HG02852 (cell line): ENCODE data around the gene CCN2.
"Not testable (repeated sequence)": the region's sequence is repeated elsewhere in the genome, so short reads cannot be mapped to it uniquely, and the experiment has no call there.

Experiments used
- ATAC-seq: cut with Tn5 transposase; IDR thresholded peaks from one replicate; pipeline ENCODE4 v1.9.1; 2021; ENCODE audit warnings: mild to moderate bottlenecking, moderate library complexity; ENCODE audit not compliant: unreplicated experiment

The CCN2 gene

DNA sequence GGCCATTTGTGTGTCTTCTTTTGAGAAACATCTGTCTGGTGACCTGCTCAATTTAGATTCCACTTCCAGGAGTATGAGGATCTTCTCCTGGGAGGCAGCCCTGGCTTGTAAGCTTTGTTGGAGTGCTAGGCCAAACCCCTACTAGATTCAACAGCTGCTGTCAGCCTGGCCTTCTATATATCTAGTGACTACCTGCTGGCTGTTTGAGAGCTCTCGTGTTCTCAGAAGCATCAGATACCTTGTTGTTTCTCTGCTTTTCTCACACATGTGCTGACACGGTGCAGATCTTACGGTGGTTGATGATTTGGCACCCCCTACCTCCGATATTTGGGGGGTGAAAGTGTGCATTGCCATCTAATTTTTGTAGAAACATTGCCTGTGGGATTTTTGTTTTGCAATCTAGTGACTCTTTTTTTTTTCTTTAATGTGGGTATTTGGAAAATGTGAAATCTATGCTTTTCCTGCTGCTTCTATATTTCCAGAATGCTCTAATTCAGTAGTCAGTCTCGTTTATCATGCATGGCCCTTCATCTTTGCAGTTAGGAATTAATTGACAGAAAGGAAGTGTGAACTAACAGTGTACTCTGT, 4.7 kb downstream of the CCN2 start:
- ATAC-seq = no peak

DNA sequence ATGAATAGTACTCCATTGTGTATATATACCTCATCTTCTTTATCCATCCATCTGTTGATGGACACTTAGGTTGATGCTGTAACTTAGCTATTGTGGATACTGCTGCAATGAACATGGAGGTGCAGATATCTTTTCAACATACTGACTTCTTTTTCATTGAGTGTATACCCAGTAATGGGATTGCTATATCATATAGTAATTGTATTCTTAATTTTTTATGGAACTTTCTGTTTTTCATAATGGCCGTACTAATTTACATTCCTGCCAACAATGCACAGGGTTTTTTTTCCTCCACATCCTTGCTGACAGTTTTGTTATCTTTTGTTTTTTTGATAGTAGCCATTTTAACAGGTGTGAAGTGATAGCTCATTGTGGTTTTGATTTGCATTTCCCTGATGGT, 5.2 kb downstream of the CCN2 start:
- ATAC-seq = no peak

DNA sequence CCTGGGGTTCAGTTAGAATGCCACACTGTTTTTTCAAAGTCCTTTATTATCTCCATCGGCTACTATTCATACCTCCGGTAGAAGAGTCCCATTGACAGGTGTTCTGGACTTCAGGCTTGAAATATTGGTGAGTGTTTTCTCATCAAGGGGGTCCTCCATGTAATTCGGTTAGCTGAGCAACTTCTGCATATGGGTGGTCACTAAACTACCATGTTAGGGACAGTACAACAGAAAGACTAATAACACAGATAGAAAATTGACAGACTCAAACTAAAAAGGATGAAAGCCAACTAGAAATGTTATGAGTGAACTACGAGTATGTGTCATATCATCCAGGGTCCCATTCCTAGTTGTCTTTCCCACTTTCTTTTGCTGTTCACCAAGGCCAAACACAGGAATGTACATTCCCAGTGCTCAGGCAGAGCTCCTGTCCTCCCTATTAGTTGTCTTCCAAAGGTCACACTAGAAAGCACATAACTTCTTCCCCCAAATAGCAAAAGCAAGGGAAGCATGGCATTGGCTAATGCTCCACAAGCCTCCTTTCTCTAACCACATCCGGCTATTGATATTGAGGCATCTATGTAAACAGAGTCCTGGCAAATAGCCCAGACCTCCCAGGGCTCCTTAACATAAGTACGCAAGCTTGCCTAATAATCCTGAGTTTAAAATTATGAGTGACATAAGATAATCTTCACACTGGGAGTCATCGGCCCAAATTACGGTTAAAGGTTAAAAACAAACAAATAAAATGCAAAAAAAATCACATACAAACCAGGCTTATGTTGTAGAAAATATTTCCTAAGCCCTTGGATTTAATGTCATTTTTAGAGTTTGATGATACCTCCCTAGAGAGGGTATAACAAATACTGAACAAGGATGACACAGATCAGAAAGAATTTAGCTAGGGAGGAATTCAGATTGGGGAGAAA, 13.2 kb downstream of the CCN2 start:
- ATAC-seq = no peak

DNA sequence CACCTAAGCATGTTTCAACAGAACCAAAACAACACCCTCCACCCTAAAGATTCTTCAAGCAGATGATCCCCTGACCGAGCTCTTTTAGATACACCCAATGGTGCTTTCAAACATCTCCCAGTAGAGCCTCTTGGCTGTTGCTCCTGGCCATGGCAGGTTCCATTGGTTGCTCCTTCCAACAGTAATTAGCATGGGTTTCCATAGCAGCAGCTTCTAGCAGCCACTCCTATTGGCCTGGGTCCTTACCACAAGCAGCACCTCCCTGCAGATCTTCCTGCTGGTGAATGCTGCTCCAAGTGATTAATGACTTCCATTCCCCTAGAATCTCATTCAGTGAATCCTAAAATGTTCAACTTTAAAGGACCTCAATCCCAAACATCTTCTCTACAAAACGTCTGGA, 13.9 kb downstream of the CCN2 start:
- no peak for ATAC-seq

DNA sequence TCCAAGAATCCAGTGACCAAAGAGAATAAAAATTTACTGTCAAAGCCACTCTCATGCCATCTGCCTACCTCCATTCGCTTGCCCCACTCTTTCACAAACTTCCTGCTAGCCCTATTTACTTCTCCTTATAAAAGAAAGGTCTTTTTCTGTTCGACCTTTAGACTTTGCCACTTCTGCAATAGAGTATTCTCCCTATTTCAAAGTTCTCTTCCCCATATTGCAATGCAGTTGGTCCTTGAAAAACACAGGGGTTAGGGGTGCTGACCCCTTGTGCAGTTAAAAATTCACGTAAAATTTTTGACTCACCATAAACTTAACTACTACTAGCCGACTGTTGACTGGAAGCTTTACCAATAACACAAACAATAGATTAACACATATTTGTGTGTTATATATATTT, 15.0 kb downstream of the CCN2 start:
- no peak for ATAC-seq

DNA sequence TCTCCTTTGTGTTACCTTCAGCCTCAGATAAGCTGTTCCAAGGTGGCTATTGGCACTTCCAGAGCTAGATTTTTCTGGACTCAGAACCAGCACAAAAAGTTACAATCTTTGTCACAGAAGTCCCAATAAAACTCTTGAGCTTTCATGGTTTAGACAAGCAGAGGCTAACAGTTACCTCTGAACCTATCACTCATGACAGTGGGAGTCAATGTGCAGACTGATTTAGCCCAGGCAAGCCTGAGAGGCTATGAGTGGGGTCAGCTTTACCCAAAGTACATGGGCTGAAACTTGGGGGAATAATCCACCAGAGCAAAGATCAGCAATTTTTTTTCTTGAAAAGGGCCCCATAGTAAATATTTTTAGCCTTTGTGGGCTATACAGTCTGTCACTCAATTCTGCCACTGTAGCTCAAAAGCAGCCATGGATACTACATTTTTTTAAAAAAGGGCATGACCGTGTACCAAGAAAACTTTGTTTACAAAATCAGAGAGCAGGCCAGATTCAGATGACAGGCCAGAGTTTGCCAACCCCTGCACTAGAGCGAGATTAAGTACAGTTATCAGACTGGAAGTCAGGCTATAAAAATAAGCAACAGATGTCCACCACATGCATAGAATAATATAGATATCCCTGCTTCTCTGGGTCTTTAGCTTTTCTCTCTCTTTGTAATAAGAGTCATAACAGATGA, 20.0 kb downstream of the CCN2 start:
- ATAC-seq = no peak

DNA sequence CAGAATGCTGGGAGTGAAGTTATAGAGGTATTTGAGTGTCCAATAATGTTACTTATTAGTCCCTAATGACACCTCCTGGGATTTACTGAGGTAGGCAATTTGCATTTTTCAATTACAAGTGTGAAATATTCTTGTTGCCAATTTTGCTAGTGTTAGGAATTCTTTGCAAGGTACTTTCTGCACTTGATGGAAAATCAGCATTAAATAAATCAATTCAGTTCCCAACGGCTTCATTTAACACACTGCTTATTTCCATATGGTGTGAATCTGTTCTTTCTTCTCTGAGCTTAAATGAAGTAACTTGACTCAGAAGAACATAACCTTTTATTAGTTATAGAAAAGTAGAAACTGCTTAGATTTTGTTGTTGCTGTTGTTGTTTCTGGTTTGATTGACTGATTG, 21.2 kb downstream of the CCN2 start:
- no peak for ATAC-seq

DNA sequence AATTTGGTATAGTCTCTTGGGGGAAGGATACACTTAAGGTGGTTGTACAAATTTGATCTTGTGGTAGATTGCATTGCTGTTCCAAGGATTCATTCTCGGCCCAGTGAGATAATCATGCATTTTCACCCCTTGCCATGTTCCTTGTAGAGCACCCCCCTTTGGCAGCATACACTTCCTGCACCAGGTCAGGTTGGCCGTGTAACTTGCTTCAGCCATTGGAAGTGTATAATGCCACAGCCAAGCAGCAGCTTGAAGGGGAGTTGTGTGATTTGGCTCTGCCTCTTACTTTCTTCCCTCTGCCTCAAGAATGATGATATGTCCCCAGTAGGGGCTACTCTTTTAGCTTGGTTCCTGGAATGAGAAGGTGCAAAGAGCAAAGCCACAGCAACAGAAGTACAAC, 21.9 kb downstream of the CCN2 start:
- no peak for ATAC-seq

DNA sequence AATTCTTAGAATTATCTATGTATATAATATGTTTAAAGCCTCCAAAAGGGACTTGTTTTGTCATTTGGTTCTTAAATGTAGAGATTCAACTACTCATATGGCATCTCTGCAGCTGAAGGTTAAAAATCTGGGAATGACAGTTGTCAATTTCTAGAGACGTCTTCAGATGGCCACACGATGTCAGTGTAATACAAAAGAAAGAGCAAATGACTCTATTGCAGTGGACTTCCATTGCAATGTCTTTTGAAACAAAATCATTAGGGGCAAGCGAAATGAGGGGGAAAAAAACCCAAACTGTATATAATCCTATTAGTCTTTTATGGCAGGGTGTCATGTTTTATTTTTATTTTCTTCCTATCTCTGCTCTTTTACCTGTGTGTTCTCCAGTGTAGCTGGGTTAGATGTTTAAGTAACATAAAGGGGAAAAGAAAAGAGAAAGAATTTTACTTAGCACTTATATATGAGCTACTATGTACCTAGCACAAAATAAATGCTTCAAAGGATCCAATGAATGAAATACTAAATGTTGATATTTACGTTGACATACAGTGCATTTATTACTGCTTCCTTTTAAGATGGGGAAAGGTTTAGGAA, 26.2 kb downstream of the CCN2 start:
- ATAC-seq = no peak

DNA sequence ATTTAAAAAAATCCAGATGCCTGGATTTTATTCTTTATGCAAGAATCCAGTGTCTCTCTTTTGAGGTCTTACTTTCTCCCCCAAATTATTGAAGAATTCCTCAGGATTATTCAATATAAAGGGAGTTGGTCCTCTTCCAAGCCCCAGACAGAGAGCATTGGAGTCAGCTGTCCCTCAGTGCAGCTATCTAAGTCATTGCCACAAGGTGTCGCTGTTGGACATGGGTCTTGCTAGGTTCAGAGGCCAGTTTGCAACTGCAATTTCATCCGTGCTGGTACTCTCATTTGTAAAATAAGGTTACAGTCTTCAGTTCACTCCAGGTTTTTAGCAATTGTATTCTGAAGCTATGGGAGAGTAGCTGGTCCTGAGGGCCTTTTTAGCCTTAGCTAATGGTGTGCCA, 27.8 kb downstream of the CCN2 start:
- peak; percentile 65 for ATAC-seq

DNA sequence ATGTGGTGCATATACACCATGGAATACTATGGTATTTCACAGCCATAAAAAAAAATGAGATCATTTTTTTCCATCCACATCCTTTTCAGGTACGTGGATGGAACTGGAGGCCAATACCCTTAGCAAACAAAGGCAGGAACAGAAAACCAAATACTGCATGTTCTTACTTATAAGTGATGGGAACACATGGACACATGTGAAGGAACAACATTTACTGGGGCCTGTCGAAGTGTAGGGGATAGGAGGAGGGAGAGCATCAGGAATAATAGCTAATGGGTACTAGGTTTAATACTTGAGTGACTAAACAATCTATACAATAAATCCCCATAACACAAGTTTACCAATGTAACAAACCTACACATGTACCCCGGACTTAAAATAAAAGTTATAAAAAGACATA, 30.5 kb downstream of the CCN2 start:
- no peak for ATAC-seq

DNA sequence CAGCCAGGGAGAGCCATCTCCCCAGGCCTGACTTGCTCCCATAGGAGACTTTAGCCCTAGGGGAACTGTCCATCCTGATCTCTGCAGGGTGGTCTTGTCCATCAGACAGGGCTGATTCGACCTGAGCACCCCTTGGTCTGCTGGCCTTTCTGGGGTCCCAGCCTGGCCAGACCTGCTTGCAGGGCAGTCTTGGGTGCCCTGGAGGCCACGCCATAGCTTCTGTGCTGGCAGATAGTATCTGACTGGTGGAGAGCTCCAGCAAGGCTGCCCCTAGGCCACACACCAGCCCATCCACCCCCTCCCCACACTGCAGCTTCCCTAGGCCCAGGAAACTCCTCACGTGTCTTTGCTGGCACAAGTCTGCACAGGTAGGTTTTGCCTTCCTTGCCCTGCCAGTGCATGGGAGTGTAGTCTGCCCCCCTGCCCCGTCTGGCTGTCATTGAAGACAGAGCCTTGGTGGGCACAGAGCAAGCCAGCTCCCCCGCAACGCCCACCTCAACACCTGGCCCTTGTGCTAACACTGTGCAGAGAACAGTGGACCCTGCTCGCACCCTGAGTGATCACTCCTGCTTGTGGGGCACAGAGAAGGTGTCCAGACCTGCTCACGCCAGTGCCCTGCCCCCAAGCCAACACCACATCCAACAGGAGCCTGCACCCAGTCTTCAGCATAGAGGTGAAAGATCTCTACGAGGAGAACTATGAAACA, 32.4 kb downstream of the CCN2 start:
- no peak for ATAC-seq

DNA sequence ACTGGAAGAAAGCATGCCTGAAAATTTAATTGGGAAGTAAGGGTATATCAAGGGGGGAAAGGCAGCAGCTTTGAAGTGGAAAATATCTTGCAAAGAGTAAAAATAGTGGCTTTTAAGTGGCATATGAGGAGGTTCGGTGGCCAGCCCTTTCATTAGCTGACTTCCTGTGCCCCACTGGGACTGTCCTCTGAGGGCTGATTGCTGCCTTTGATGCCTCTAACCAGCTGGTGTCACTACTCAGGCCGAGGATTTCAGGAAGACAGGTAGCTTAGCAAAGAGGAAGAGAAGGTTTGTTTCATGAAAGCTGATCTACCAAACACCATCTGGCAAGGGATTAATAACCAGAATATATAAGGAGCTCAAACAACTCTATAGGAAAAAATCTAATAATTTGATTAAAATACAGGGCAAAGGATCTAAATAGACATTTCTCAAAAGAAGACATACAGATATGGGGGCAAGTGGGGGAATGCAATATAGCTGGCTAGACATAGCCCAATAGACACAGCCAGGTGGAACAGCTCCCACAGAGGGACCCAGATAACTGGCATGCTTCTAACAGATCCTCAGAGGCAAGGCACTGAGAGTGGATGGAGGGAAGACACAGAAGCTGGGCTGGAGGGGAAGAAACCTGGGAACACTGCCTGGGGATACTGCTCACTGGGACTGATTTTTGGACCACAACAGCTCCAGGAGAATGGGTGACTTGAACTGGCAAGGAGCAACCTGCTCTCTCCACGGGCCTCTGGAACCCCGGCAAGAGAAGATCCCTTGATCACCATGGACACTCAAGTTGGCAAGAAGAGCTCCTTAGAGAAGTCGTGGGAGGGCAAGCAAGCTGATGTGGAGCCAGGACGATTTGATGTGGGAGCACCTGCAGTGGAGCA, 33.2 kb downstream of the CCN2 start:
- ATAC-seq = no peak

DNA sequence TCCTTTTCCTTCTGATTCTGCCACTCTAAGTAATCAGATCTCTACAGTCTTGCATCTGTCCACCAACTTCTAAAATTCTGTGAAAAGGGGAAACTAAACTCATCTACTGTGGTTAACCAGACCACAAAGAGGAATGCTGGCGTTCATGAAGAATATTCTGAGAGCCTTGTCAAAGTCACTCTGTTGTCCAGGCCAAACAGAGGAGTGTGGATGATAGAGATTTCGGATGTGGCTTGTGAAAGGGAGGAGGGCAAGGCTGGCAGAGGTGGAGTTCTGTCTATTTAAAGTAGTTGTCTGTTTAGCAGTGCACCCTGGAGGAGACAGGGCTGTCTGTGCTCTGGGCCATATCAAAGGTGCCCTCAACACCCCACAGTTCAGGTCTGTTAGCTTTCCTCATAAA, 33.9 kb downstream of the CCN2 start:
- ATAC-seq = no peak

DNA sequence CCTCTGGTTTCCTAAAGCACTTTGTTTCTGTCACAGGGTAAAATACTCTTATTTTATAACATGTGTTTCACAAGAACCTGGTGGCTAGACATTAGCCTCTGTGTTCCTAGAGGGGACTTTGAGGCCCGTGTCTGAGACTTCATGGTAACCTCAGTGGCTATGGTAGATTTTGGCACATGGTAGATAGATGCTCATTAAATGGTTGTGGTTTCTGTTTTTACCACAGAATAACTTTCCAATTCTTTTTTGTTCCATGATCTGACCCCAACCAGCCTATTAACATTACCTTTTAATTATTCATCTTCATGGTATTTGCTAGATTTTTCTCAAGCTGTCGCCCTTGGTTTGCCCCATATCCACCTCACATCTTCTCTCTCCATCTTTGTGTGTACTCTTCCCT, 34.3 kb downstream of the CCN2 start:
- ATAC-seq = no peak

DNA sequence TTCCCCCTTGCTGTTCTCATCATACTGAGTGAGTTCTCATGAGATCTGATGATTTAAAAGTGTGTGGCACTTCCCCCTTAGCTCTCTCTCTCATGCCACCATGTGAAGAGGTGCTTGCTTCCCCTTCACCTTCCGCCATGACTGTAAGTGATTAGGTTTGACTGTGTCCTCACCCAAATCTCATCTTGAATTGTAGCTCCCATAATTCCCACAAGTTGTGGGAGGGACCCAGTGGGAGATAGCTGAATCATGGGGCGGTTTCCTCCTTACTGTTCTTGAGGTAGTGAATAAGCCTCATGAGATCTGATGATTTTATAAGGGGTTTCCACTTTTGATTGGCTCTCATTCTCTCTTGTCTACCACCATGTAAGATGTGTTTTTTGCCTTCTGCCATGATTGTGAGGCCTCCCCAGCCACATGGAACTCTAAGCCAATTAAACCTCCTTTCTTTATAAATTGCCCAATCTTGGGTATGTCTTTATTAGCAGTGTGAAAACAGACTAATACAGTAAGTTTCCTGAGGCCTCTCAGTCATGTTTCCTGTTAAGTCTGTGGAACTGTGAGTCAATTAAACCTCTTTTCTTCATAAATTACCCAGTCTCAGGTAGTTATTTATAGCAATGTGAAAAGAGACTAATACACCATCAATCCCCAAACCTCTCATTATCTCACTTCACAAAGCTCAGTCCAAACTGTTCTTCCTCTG, 34.9 kb downstream of the CCN2 start:
- not testable (repeated sequence) for ATAC-seq

DNA sequence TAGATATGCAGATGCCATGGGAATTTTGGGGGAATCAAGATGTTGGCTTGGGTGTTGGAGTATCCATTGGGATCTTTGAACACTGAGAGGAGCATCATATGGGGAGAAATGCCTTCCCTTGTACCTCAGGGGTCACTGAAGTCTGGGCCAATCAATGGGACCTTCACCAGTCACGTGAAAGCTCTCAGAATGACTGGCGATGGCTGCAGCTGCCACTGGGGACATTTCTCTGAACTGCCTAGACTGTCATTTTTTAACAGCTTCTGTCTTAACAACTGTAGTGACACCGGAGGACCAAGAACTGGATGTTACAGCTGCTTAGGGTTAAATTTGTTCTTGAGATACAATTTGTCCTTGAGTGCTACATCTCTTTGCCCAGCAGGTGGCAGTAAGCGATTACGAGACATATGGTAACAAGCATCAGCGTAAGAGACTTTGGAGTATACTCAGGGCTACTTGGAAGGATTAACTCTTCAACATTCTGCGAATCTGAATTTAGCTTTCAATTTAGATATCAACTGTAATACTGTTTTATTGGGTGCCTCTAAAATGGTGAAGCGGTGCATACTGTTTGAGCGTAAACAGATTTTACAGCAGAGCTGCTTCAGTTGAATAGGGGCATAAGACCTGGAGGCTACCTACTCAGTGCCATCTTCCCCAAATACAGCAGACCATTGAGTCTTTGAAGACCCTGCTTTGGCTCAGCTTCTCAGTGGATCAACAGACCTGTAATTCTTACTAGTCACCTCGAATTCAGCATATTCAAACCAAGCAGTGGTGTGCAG, 36.0 kb downstream of the CCN2 start:
- ATAC-seq = peak; percentile 82

DNA sequence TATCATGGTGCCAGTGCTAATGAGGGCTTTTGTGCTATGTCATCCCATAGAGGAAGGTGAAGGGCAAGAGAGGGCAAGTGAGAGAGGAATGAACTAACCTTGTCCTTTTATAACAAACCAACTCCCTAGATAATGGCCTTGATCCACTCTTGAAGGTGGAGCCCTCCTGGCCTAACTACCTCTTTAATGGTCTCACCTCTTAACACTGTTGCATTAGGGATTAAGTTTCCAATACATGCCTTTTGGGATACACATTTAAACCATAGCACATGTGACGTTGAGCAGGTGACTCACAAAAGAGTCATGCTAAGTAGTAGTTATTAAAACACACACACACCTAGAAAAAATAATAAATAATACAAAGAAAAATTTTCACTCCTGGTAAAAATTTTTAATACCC, 36.9 kb downstream of the CCN2 start:
- ATAC-seq = no peak

DNA sequence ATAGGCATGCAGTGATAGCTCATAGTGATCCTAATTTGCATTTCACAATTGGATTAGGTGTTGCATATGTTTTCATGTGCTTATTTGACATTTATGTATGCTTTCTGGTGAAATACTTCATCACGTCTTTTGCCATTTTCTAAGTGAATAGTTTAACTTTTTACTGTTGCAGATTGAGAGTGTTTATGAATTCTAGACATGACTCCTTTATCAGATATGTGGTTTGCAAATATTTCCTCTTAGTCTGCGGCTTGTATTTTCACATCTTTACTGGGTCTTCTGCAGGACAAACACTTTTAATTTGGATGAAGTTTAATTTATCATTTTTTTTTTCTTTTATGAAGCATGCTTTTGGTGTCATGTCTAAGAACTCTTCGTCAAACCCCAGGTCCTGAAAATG, 39.2 kb downstream of the CCN2 start:
- ATAC-seq = no peak
